ENCODE results near the gene RBM39. TPM values are rescaled to one million over a fixed set of nuclear protein-coding genes. Genes with fewer than 3 reads are reported as not detected.

The RBM39 gene
- total RNA-seq, 1 experiment from 2014 or later = 347 TPM

- H2BK5ac ChIP-seq (ENCODE audit: insufficient read length, low read length) = no peak overlapping the region
- H3K9ac ChIP-seq (ENCODE audit: extremely low read depth, insufficient read length, low read length) = no peak overlapping the region
- no peak overlapping the region for H3K27ac Mint-ChIP-seq
- H3K4me1 Mint-ChIP-seq = peaks cover 3% of the 10 kb centered on the region in 2 experiments; a peak in 3 of 4 replicates
- H4K5ac ChIP-seq (ENCODE audit: insufficient read length, low read depth, low read length) = no peak overlapping the region
- no peak overlapping the region for H3K4ac ChIP-seq (ENCODE audit: low read depth, low read length)
- no peak overlapping the region for H3K14ac ChIP-seq (ENCODE audit: insufficient read depth, low read length)
- no peak overlapping the region for H3K56ac ChIP-seq (ENCODE audit: insufficient read length, low read depth, low read length)
- no peak overlapping the region for H3K18ac ChIP-seq (ENCODE audit: insufficient read length, low read depth, low read length)
- H3K23ac ChIP-seq (ENCODE audit: insufficient read length, low read depth, low read length) = no peak overlapping the region
- no peaks in the 10 kb centered on the region for H4K20me1 ChIP-seq (ENCODE audit: control insufficient read depth, insufficient read depth, insufficient read length)
- no peaks in the 10 kb centered on the region for H3K23me2 ChIP-seq (ENCODE audit: insufficient read length, low read depth, low read length, poor library complexity, severe bottlenecking)
- no peak overlapping the region for H4K8ac ChIP-seq (replicated peaks; ENCODE audit: insufficient read length, low read depth, low read length)
- no peaks in the 10 kb centered on the region; a peak in 1 of 5 replicates for H3K9me3 Mint-ChIP-seq
- no peak overlapping the region for H3K4me3 Mint-ChIP-seq
- H3K79me1 ChIP-seq (ENCODE audit: insufficient read depth, low read depth, low read length, poor library complexity, severe bottlenecking) = no peaks in the 10 kb centered on the region
- no peak overlapping the region for H2BK12ac ChIP-seq (ENCODE audit: insufficient read length, low read depth, low read length)
- DNase-seq = no peak
- no peak overlapping the region for H4K91ac ChIP-seq (ENCODE audit: insufficient read length, low read depth, low read length)
- H3K9me3 ChIP-seq (ENCODE audit: control insufficient read depth, low read depth, low read length) = no peaks in the 10 kb centered on the region
- peaks cover 12 to 39% (median 36%) of the 10 kb centered on the region in 3 experiments; a peak in 6 of 7 replicates for H3K36me3 Mint-ChIP-seq (ENCODE audit: insufficient read depth in 1 of 3, low read depth in 3 of 3)
- no peak overlapping the region for H2BK15ac ChIP-seq (ENCODE audit: low read depth, low read length)
- H3K27me3 ChIP-seq (ENCODE audit: insufficient read depth, low read length) = no peaks in the 10 kb centered on the region
- H3K27me3 Mint-ChIP-seq (ENCODE audit: low read depth) = no peaks in the 10 kb centered on the region
- peaks cover 2% of the 10 kb centered on the region; the same call in 1 of the 2 replicates for H3K79me2 ChIP-seq (ENCODE audit: insufficient read depth, low read length)
- no peak overlapping the region for H3K27ac ChIP-seq (ENCODE audit: insufficient read length, low read depth, low read length)
- no peak overlapping the region for H2AK5ac ChIP-seq (ENCODE audit: insufficient read length, low read length)
- H2AFZ ChIP-seq (ENCODE audit: low read length) = no peak overlapping the region
- WGBS (ENCODE audit: extremely low coverage, insufficient read length, low lambda C conversion rate) = no CpG with 5 or more reads among the region's 5 CpGs
- H3K4me2 ChIP-seq (ENCODE audit: insufficient read depth, insufficient read length, low read length) = no peak overlapping the region
- H2BK20ac ChIP-seq (ENCODE audit: low read depth, low read length, poor library complexity, severe bottlenecking) = no peak overlapping the region
- no peaks in the 10 kb centered on the region for H3K4me1 ChIP-seq (ENCODE audit: insufficient read depth, low read length)
- H2BK120ac ChIP-seq (ENCODE audit: low read depth, low read length, poor library complexity, severe bottlenecking) = no peak overlapping the region
- no peak overlapping the region for H3T11ph ChIP-seq (ENCODE audit: low read length)
- TF ChIP-seq CTCF (conservative IDR thresholded peaks at IDR 0.05) = no peak
These were observed 72.8 kb downstream of the RBM39 start for GRCh38 chr20:35669221-35669620.

Data from H9 (cell line).